HG03432 (cell line): ENCODE measurements around the gene IKZF4.
"Not testable (repeated sequence)": the region's sequence is repeated elsewhere in the genome, so short reads cannot be mapped to it uniquely, and the experiment has no call there.

Experiments
- ATAC-seq: cut with Tn5 transposase; IDR thresholded peaks from one replicate; pipeline ENCODE4 v1.9.1; 2021; ENCODE audit warnings: mild to moderate bottlenecking, moderate library complexity; ENCODE audit not compliant: unreplicated experiment

IKZF4 gene

DNA sequence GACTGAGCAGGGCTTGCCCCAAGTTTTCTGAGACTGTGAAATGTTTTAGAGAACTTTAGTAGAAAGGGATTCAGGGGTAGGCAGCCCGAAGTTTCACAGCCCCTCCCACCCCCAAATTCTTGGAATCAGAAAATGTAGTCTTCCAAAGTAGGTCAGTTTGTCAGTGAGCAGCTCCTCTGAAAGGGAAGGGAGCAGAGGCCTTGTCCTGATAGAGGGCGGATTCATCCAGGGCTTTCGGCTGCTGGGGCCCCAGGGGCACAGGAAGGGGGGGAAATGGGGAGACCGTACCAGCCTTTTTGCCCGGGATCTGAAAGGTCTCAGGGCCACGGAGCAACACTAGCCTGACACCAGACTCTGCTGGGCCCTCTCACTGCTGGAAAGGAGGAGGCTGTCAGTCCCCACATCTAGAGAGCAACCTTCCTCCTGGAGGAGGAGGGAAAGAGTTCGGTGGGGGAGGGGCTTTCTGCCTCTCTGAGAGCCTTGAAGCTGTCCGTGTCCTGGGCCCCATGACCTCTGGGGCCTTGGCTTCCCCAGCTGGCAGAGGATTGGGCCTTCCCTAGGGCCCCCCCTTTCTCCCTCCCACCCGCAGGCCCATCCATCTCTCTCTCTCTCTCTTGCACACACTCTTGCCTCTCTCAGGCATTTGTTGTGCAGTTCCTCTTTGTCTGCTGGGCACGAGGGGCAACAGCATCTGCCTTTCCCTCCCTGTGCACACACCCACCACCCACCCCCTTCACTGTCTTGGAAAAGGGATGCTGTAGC is at the start of gene IKZF4:
TSS of gene IKZF4 (plus strand) at position 621 of the 762 bp plus-strand sequence. CDS start 451 bp downstream, outside the sequence.
- no peak for ATAC-seq

DNA sequence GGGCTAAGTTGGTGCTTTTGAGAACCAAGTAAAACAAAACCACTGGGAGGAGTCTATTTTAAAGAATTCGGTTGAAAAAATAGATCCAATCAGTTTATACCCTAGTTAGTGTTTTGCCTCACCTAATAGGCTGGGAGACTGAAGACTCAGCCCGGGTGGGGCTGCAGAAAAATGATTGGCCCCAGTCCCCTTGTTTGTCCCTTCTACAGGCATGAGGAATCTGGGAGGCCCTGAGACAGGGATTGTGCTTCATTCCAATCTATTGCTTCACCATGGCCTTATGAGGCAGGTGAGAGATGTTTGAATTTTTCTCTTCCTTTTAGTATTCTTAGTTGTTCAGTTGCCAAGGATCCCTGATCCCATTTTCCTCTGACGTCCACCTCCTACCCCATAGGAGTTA is 48.8 kb upstream of the IKZF4 start:
- ATAC-seq = no peak

DNA sequence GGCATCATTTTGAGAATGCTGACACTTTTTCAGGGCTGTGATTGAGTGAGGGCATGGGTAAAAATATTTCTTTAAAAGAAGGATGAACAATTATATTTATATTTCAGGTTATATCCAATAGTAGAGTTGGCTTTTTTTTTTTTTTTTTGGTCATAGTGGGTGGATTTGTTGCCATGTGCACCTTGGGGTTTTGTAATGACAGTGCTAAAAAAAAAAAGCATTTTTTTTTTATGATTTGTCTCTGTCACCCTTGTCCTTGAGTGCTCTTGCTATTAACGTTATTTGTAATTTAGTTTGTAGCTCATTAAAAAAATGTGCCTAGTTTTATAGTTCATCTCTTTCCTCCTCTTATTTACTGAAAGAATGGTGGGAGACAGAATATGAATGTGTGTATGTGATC is 48.4 kb upstream of the IKZF4 start:
- ATAC-seq = no peak

DNA sequence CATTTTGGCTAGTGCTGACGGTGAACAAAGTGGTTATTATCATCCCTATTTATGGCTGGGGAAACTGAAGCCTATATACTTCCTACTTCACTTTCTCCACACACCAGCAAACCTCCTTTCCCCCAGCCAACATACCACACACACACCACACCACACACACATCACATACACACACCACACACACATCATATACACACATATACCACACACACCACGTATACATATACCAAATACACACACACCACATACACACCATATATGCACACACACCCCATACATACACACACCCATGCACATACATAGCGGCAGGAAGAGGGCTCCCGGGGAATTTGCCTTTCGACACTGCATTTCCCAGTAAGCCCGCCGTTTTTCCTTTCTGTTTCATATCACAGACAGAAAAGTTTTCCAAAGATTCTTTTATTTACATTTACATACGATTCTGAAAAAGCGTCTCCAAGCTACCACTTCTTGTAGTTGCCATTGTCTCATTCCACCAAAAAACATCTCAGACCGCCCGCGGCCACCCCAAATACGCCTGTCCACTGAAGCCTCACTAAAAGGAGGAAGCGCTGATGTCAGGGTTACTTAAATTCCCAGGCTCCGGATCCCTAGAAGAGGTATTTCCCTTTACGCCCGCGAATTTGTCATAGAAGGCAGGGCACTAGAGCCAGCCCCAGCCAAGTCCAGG is 47.8 kb upstream of the IKZF4 start:
- ATAC-seq = no peak

DNA sequence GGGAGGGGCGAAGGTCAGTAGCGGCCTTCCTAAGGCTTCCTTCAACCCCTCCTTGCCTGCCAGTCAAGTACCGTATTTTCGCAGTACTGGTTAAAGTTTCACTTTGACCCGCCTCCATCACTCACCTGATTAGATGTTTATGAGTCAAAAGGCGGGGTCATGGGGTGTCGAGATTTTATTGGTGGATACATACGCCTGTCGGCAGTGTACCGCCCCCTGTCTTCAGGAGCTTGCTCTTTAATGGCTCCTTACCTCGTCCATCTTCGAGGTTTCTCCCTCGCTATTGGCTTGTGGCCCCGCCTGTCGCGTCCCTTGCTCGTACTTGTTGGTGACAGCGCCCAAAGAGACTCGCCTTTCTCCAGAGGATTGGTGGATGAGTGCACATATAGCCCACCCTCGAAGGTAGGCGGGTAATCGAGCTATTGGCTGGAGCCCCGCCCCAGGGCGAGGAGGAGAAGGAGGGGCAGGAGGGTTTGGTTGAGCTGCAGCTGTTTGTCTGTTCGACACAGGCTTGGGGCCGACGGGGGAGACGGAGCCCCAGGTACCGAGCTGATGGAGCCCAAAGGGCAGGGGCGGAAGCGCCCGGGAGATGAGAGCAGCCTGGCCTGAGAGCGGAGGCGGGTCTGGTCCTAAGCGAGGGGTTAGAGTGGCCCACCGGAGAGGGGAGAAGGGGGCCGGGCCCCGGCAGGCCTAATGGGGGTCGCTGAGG is 47.1 kb upstream of the IKZF4 start, which contains the start of gene RAB5B:
TSS of gene RAB5B (plus strand) at position 480 of the 709 bp plus-strand sequence. CDS start 12,883 bp downstream, outside the sequence.
- peak; percentile 92 for ATAC-seq

DNA sequence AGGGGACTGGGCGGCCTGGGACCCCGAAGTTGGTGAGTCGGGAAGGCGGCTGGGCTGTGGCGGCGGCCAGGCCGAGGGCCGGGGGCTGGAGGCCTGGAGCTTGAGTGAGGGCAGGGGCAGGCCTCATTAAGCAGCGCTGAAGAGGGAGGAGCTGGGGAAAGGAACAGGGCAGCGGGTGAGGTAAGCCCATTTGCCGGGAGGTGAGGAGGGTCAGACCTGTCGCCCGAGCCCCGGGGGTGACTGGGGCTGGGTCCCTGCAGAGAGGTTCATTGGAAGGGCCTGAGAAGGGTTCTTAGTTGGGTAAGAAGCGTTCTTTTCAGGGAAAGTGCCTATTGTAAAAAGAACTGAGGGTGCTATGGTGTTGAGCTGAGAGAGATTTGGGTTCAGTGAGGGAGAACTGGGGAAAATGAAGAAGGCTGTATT is 46.5 kb upstream of the IKZF4 start:
- peak; percentile 26 for ATAC-seq

DNA sequence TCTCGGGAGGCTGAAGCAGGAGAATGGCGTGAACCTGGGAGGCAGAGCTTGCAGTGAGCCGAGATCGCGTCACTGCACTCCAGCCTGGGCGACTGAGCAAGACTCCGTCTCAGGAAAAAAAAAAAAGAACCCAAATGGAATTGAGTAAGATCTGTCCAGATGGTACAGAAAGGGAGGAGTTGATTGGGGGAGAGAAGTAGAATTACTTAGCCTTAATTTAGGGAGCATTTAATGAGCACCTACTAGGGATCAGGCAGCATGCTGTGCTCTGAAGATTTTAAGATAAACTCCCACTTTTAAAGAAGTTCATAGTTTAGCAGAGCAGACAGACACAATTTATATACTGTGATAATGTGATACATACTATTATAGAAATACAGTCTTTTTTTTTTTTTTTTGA is 42.5 kb upstream of the IKZF4 start:
- no peak for ATAC-seq

DNA sequence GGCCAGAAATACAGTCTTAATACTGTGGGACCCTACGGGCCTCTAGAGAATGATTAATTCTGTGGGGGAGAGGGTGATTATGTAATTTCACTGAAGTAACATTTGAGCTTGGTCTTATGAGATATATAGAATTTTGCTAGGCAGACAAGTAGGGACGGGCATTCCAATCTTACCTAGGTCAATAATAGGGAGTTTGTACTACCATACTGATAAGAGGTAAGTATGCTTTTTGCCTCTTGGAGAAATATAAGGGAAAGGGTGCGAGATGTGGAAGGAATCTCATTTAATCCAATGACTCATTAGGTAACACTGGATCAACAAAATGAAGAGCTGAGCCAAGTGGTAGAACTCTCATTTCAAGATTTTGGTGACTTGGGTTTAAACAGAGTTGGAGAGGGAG is 41.8 kb upstream of the IKZF4 start:
- ATAC-seq = no peak

DNA sequence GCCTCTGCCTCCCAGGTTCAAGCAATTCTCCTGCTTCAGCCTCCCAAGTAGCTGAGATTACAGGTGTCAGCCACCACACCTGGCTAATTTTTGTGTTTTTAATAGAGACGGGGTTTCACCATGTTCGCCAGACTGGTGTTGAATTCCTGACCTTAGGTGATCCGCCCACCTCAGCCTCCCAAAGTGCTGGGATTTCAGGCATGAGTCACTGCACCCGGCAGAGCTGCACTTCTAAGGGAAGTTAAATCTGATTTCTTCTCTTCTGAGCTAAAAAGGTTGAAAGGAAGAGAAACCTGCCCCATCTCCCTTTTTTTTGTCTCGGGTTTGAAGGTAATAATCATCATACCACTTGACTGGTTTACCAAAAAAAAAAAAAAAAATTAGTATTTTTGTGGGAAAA is 39.0 kb upstream of the IKZF4 start:
- ATAC-seq = not testable (repeated sequence)

DNA sequence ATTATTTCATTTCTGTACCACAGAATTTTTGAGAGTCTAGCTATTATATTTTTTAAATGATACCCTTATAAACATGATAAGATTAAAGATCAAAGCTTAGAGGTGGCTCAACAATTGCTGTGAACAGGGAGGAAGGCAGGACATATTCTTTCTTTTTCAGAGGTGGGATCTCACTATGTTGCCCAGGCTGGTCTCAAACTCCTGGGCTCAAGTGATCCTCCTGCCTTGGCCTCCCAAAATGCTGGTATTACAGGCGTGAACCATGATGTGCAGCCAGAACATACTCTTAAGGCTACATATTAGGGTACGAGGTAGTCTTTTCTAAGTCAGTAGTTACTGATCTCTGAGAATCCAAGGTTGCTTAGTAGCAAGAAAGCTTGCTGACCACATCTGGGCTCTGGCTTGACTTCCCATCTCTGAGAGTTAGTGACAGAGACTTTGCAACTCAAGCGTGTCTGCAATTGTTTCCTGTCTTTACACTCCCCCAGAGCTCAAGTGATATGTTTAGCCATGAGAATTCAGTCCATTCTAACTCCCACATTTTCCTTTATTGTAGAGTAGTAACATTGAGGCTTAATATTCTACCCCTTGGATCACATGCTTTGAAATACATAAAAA is 38.4 kb upstream of the IKZF4 start:
- peak; percentile 91 for ATAC-seq

DNA sequence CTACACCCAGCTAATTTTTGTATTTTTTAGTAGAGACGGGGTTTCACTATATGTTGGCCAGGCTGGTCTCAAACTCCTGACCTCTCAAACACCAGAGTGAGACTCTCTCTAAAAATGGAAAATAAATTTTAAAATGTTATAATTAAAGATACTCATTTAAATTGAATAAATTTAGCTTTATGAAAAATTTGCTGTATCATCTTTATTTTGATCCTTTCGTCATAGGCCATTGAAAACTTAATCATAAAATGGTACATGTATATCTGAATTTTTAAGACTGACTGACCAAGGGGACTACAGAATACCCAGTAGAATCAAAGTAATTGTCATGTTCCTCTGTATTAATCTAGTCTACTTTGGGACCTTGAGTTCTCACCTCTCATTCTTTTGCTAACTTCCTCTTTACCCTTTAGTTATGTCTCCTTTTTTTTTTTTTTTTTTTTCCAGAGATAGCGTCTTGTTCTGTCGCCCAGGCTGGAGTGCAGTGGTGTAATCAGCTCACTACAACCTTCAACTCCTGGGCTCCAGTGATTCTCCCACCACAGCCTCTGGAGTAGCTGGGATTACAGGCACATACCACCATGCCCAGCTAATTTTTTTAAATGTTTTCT is 37.5 kb upstream of the IKZF4 start:
- ATAC-seq = no peak

DNA sequence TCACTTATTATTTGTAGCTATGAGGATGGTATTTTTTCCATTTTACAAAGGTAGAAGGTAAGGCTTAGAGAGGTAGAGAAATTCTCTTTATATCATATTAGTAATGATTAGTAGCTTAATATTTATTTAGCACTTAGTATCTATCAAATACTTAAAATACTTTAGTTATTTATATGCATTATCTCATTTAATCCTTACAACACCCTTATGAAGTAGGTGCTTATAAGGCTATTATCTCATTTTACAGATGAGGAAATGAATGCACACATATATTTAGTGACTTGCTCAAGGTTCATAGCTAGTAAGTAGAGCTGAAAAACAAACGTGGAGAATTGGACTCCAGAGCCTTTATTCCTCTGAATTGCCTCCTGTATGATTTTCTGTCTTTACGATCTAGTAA is 36.0 kb upstream of the IKZF4 start:
- ATAC-seq = no peak

DNA sequence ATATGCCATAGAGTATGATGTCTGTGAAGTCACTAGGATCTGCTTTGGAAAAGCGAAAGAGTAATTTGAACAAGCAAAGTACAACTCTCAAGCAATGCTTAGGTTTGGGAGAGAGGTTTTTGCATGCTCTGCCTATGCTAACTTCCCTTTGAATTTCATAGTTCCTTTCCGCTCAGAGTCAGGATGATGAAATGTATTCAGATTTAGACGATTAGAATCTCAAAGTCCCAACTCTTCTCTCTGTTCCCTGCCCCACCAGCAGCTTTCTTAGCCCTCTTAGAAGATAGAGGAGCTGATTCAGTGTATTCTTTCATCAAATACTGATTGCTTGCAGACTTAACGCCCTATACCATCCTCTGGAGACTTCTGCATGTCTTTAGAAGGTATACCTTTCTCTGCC is 35.5 kb upstream of the IKZF4 start:
- no peak for ATAC-seq

DNA sequence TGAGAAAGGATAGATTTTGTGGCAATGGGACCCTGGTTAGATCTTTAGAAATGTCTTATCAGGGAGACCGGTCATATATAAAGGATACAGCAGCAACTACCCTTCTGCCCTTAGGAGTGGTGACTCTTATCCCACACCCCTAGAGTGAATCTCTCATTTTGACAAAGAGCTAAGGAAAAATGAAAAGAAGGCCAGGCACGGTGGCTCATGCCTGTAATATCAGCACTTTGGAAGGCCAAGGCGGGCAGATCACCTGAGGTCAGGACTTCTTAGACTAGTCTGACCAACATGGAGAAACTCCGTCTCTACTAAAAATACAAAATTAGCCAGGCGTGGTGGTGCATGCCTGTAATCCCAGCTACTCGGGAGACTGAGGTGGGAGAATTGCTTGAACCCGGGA is 34.9 kb upstream of the IKZF4 start:
- ATAC-seq = not testable (repeated sequence)

DNA sequence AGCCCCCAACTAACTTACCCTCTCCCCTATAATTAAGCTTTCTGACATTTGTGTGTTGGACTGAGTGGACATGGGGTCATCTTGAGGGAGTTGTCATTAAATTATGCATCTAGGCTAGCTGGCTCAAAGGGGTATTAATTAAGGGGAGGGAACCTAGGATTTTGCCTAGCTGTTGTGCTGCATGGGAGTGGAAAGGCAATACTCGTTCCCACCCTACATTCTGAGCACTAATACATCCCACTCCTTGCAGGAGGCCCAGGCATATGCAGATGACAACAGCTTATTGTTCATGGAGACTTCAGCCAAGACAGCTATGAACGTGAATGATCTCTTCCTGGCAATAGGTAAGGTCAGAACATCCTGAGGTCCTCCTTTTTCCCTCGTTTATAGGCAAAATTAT is 29.7 kb upstream of the IKZF4 start:
- no peak for ATAC-seq

DNA sequence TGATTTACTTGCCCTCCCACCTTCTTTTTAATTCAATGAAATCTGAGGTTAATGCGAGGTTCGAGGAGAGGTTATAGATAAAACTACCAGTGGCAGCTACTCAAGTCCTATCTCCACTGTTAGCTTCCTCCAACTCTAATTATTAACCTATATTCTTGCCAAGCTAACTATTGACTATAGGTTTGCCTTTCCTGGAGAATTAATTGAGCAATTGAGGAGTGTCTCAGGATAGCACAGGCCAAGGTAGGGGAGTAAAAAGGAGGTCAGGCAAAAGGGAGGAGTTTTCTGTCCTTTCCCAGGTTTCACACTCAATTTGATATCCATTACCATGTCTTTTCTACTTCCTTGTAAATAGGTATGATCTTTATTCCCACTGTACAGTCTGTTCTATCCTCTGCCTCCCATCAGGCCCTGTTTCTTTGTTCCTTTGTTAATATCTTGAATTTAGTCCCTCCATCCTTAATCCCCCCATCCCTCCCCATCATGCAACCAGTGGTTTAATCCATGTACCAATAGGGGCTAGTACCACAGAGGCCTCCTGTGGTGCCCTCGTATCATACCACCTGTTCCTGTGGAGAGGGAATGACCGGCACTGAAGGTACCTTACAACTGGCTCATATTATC is 27.5 kb upstream of the IKZF4 start:
- no peak for ATAC-seq

DNA sequence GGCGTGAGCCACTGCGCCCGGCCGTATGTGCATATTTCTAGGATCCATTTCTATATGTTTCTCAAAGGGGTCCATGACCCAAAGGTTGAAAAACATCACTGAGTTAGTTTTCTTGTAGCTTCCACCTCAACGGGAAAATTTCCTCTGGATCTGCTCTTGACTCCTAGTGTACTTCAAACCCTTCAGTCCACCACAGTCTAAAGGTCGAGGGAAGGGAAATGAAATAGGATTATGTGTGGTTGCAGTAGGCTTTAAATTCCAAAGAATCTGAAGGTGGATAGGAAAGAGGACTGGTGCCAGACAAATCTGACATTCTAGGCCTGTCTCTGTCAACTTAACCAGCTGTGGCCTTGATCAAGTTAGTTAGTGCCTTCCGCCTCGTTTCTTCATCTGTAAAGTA is 25.5 kb upstream of the IKZF4 start:
- ATAC-seq = no peak

DNA sequence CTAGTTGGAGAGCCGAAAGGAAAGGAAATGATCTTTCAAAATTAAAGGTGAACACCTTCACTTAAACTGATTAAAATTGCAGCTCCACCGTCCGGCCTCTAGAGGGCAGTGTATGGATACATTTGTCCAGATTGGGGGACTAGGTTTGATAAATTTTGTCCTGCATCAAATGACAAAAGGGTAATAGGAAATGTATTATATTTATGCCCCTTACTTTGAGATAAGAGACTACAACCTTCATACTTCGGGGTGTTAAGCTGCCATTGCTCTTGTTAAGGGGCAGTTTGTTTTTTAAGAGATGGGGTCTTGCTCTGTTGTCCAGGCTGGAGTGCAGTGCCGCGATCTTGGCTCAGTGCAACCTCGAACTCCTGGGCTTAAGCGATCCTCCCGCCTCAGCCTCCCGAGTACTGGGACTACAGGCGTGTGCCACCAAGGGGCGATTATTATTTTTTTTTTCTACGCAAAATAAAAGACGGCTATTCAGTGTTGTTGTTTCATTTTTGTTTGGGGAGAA is 24.6 kb upstream of the IKZF4 start:
- no peak for ATAC-seq

DNA sequence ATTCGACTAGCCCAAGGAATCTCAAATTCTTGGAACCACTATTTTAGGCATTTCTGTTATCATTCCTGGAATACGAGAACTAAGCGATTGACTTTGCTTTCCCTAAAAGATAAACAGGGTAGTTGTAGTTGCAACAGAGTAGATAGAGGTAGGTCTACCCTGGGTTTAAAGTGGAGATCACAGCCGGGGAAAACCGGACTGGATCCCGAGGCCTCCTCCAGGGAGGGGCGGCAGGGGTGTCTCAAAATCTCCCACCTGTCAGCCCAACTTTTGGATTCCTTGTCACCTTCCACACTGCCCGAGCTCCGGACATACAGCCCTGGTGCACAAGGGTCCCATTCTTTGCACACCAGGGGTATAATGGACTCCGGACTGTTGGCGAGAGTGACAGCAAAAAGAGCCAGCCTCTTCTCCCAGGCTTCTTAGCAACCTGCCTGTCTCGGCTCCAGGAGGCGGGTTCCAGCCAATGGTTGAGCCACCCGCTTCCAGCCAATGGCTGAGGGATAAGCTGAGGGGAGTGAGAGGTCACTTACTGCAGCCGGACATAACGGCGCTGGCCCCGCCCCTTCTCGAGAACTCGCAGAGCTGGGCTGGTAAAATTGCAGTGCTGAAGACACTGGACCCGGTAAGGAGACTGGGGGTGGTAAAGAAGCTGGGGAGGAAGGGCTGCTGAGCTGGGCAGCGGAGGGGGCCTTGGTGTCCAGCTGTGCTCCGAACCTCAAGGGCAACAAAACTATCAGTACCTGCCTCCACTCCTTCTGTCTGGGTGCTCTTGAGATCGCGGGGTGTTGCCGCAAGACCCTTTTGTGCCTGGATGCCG is 23.9 kb upstream of the IKZF4 start, which contains the start of gene SUOX:
TSS of gene SUOX (plus strand) at position 562 of the 820 bp plus-strand sequence. CDS start 4,946 bp downstream, outside the sequence.
- peak; percentile 99 for ATAC-seq
